Upper lobe of left lung (tissue), 6 donors: ENCODE measurements around the gene RGPD4. TPM values are rescaled to one million over a fixed set of nuclear protein-coding genes. Genes with fewer than 3 reads are reported as not detected.

Experiments used
- ATAC-seq, 2 donors: fragments of 200-7000 bp; cut with Tn5 transposase; one replicate each; pipeline ENCODE4 v1.9.1; 2022; ENCODE audit warnings: mild to moderate bottlenecking in 2 of 2, moderate library complexity in 2 of 2; ENCODE audit not compliant: low FRiP score in 2 of 2
- DNase-seq, 2 donors: peaks; one replicate each; pipeline ENCODE4 v3.0.0-alpha.2; 2019 to 2020
- H3K27ac ChIP-seq, 4 donors: fragments of 200-600 bp; sonication (generic); one replicate each; pipeline ENCODE4 v1.5.1; 2016 to 2019
- H3K27me3 ChIP-seq, 4 donors: fragments of 200-600 bp; sonication (generic); one replicate each; pipeline ENCODE4 v1.5.1; 2017 to 2019
- H3K36me3 ChIP-seq, 4 donors: fragments of 200-600 bp; sonication (generic); one replicate each; pipeline ENCODE4 v1.5.1; 2016 to 2019
- H3K4me1 ChIP-seq, 4 donors: fragments of 200-600 bp; sonication (generic); one replicate each; pipeline ENCODE4 v1.5.1; 2018 to 2019
- H3K4me3 ChIP-seq, 4 donors: fragments of 200-600 bp; sonication (generic); one replicate each; pipeline ENCODE4 v1.5.1; 2017 to 2019; ENCODE audit warnings: mild to moderate bottlenecking in 2 of 4, moderate library complexity in 1 of 4
- H3K9me3 ChIP-seq, 4 donors: fragments of 200-600 bp; sonication (generic); one replicate each; pipeline ENCODE4 v1.5.1; 2018 to 2019
- POLR2A ChIP-seq, 4 donors: fragments of 450-650 bp; IDR thresholded peaks; one replicate each; pipeline ENCODE4 v1.5.1; 2016 to 2017; ENCODE audit warnings: antibody characterized with exemption in 4 of 4, mild to moderate bottlenecking in 2 of 4
- WGBS, 2 donors: methylation state at CpG; one replicate each; pipeline ENCODE4 v1.1.5; 2017 to 2018; 5-methylcytosine and 5-hydroxymethylcytosine counted together
- small RNA-seq, 4 donors: library from RNA; depleted of rRNA; stranded (forward); fragments of <200 nt; gene quantifications; one replicate each; pipeline ENCODE3, GENCODE V24; 2016
- total RNA-seq, 6 donors: library from RNA; depleted of rRNA in 4 of 6; stranded (reverse); fragments of >200 nt in 4 of 6; gene quantifications; one replicate each; pipeline versions ENCODE4 v1.1.0 to v1.2.1, GENCODE V29; 2016 to 2021
- TF ChIP-seq, protein P1 (sequence below), 6 experiments: fragments of 450-650 bp in 4 of 6; fragments of 200-600 bp in 2 of 6; sonication (generic) in 2 of 6; IDR thresholded peaks; one replicate each; pipeline ENCODE4 v1.5.1; 2016 to 2019; ENCODE audit warnings: antibody characterized with exemption in 6 of 6
- donor health status: DM: no; HTN: no; CAD: no; lungs with moderate emphysema.
- donor health status: DM: no; HTN: yes; CAD: no; lungs with severe emphysema.

The RGPD4 gene
- total RNA-seq, 6 donors from 2014 or later, result 0.17 TPM; not detected in 5

DNA sequence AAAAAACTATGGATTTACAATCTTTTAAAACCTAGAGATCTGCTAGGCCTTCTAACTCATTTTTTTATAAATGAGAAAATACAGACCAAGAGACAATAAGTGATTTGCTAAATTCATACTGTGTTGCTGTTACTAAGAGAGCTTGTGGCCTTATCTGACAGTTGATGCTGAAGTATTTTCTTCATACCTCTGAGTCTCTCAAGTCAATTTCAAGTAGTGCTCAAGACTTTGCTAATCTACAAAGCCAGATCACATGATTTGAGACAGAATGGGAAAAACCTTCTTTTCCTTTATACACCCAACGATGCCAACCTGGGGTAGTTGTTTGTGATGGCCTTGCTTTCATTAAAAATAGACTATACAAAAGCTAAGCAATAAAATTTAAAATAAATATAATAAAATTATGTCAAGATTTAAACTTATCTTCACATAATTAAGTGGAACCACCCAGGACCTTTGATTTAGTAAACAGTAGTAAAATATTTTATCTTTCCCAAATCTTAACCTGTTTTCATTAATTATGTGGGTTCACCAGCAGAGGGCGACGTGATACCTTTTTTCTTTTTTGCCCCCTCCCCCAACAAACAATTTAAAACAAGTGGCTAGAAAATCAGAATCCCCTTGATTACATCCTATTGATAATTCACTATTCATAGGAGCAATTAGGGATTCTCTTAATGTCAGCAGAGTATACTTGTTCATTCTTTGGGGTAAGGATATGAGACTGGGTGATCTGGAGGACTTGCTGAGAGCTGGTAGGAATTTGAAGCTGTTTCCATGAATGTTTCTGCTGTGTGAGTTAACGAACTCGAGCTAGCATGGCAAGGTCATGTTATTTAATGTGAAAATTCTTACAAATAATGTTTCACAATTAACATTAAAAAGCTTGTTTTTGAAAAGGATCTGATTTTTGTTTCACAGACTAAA is 110.0 kb downstream of the RGPD4 start:
- Histone ChIP-seq H3K27ac (no peak overlapping the region), H3K36me3 (no peaks in the 10 kb centered on the region), H3K4me3 (no peak overlapping the region), H3K4me1 (peaks cover 0 to 3% (median 0%) of the 10 kb centered on the region in 4 donors), H3K27me3 (no peaks in the 10 kb centered on the region), H3K9me3 (no peaks in the 10 kb centered on the region)
- ATAC-seq, result peak in 1 of 2 donors; percentile 46
- TF ChIP-seq POLR2A (IDR thresholded peaks at IDR 0.05), result no peak
- TF ChIP-seq, protein P1, sequence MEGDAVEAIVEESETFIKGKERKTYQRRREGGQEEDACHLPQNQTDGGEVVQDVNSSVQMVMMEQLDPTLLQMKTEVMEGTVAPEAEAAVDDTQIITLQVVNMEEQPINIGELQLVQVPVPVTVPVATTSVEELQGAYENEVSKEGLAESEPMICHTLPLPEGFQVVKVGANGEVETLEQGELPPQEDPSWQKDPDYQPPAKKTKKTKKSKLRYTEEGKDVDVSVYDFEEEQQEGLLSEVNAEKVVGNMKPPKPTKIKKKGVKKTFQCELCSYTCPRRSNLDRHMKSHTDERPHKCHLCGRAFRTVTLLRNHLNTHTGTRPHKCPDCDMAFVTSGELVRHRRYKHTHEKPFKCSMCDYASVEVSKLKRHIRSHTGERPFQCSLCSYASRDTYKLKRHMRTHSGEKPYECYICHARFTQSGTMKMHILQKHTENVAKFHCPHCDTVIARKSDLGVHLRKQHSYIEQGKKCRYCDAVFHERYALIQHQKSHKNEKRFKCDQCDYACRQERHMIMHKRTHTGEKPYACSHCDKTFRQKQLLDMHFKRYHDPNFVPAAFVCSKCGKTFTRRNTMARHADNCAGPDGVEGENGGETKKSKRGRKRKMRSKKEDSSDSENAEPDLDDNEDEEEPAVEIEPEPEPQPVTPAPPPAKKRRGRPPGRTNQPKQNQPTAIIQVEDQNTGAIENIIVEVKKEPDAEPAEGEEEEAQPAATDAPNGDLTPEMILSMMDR (IDR thresholded peaks at IDR 0.05), result peak in 4 of 6 experiments; percentile 19 to 54 (median 46)
- DNase-seq, result no peak
- 32 to 35% methylated on average over 5 of the region's 5 CpGs for WGBS, 2 donors

Small RNAs within 50 kb of the gene (small RNA-seq; reads per million reads assigned to genes)
- gene AC009963.1 (0 reads per million in 4 donors), gene AC009963.2 (0 reads per million in 4 donors)

Other genes with a start within 250 kb of the RGPD4 start
- 1 to 10 TPM in 1 of 6 donors, under 1 TPM in 3, not detected in 2; 0.33 to 1.3 (median 0.69) TPM for gene SLC5A7, start 159.6 kb downstream of the RGPD4 start, total RNA-seq